RWPE1 (cell line): ENCODE measurements around the gene CCDC74A.
"Not testable (repeated sequence)": the region's sequence is repeated elsewhere in the genome, so short reads cannot be mapped to it uniquely, and the experiment has no call there.

Source experiments
- CTCF ChIA-PET: fragments of 350-600 bp; sonication (Branson Sonifier 250); formaldehyde crosslinking; extraction: SDS; loops from one replicate; lab custom pipeline; 2021; lab: Yijun Ruan, JAX
- POLR2A ChIA-PET: fragments of 400-600 bp; formaldehyde crosslinking; extraction: SDS; loops from one replicate; lab custom pipeline; 2020; ENCODE audit warnings: antibody characterized with exemption; ENCODE audit not compliant: low non-redundant PET; lab: Yijun Ruan, JAX
- DNase-seq: peaks from one replicate; pipeline ENCODE4 v3.0.0; 2012; ENCODE audit warnings: low spot score
- H3K27ac ChIP-seq: fragments of 450-650 bp; 2 replicates; pipeline ENCODE4 v1.5.1; 2017
- CTCF ChIP-seq: fragments of 450-650 bp; conservative IDR thresholded peaks from 2 replicates; pipeline ENCODE4 v1.5.1; 2017; ENCODE audit warnings: low read depth, mild to moderate bottlenecking

CCDC74A gene

GRCh38 chr2:131552871-131553270 lies 25.2 kb downstream of the CCDC74A start:
- CTCF ChIA-PET: no interaction called here
- DNase-seq: no peak
- no peak overlapping the region for H3K27ac ChIP-seq
- no peak for TF ChIP-seq CTCF
- POLR2A ChIA-PET: no interaction called here

GRCh38 chr2:131556998-131557397 lies 29.3 kb downstream of the CCDC74A start:
- no peak overlapping the region for H3K27ac ChIP-seq
- ChIA-PET POLR2A (no interaction called here), CTCF (no interaction called here)
- no peak for DNase-seq
- TF ChIP-seq CTCF: no peak

GRCh38 chr2:131557558-131558321 lies 30.1 kb downstream of the CCDC74A start:
- ChIA-PET POLR2A (no interaction called here), CTCF (no interaction called here)
- H3K27ac ChIP-seq: no peak overlapping the region
- no peak for TF ChIP-seq CTCF
- no peak for DNase-seq

- POLR2A ChIA-PET: no interaction called here
These were observed 38.7 kb downstream of the CCDC74A start for GRCh38 chr2:131566371-131566770.

GRCh38 chr2:131567891-131568290 lies 40.2 kb downstream of the CCDC74A start:
- POLR2A ChIA-PET: no interaction called here
- DNase-seq: no peak
- CTCF ChIA-PET: no interaction called here
- no peak for TF ChIP-seq CTCF
- no peak overlapping the region for H3K27ac ChIP-seq

More at GRCh38 chr2:131566371-131566770, 38.7 kb downstream of the CCDC74A start:
- CTCF ChIA-PET: no interaction called here
- no peak for TF ChIP-seq CTCF
- no peak overlapping the region for H3K27ac ChIP-seq
- DNase-seq: no peak

GRCh38 chr2:131568401-131568800 lies 40.7 kb downstream of the CCDC74A start:
- CTCF ChIA-PET, POLR2A ChIA-PET, DNase-seq, H3K27ac ChIP-seq: not testable (repeated sequence)

- no peak overlapping the region for H3K27ac ChIP-seq
- ChIA-PET POLR2A (no interaction called here), CTCF (no interaction called here)
- TF ChIP-seq CTCF: no peak
- no peak for DNase-seq
These were observed 44.5 kb downstream of the CCDC74A start for GRCh38 chr2:131572175-131572574.
